K562 (cell line): ENCODE data around the gene RAD21L1. TPM values are rescaled to one million over a fixed set of nuclear protein-coding genes. Genes with fewer than 3 reads are reported as not detected.

Experiments used
- ATAC-seq: fragments of 200-7000 bp; cut with Tn5 transposase; 3 replicates; pipeline ENCODE4 v1.9.1; 2020; ENCODE audit warnings: moderate library complexity
- BruUV-seq: library from RNA; stranded (reverse); fragments of 400-500 nt; replicated peaks from 2 replicates; lab custom pipeline; 2021; lab: Mats Ljungman, UMichigan
- CTCF ChIA-PET: fragments of 300-600 bp; formaldehyde crosslinking; extraction: SDS; loops from one replicate; lab custom pipeline; 2021; ENCODE audit warnings: low intra/inter-chr PET ratio; lab: Yijun Ruan, JAX
- POLR2A ChIA-PET: fragments of 300-600, 350-650 bp; sonication (Branson Sonifier 250); formaldehyde crosslinking; extraction: SDS; loops from one replicate; lab custom pipeline; 2021; ENCODE audit warnings: antibody characterized with exemption, inconsistent platforms; lab: Yijun Ruan, JAX
- DNase-seq, 4 experiments: peaks; one replicate each; pipeline versions ENCODE4 v3.0.0 to v3.0.0-alpha.2; 2011 to 2018; ENCODE audit warnings: low spot score in 3 of 4, mixed read lengths in 3 of 4; ENCODE audit errors: extremely low read depth in 1 of 4
- FAIRE-seq: peaks from 2 replicates; lab custom pipeline; 2011; peaks lifted over from hg19 to GRCh38; lab: Jason Lieb, UNC
- H2AFZ ChIP-seq: 2 replicates; pipeline ENCODE4 v1.6.0; 2011; ENCODE audit warnings: low read depth, low read length, control low read depth, inconsistent platforms
- H3K27ac ChIP-seq: fragments of 200-600 bp; 3 replicates; pipeline ENCODE4 v1.8.0; 2011; ENCODE audit warnings: low read depth, mild to moderate bottlenecking, control low read depth, inconsistent platforms, low read length, moderate library complexity, mixed read lengths; ENCODE audit errors: extremely low read depth
- H3K27me3 ChIP-seq, 2 experiments: fragments of 300-600 bp in 1 of 2; 2 replicates in 1 of 2; 3 replicates in 1 of 2; pipeline versions ENCODE4 v1.6.0 to v1.8.0; 2011; ENCODE audit warnings: inconsistent platforms in 2 of 2, low read length in 2 of 2, mild to moderate bottlenecking in 1 of 2, mixed read lengths in 1 of 2, moderate library complexity in 1 of 2; ENCODE audit not compliant: control insufficient read depth in 2 of 2, insufficient read depth in 2 of 2
- H3K36me3 ChIP-seq: fragments of 300-600 bp; 3 replicates; pipeline ENCODE4 v1.8.0; 2011; ENCODE audit warnings: mild to moderate bottlenecking, low read length, inconsistent platforms; ENCODE audit not compliant: control insufficient read depth, insufficient read depth
- H3K4me1 ChIP-seq, 2 experiments: fragments of 200-600 bp in 1 of 2; replicated peaks in 1 of 2; 2 replicates in 1 of 2; 3 replicates in 1 of 2; pipeline versions ENCODE4 v1.5.1 to v1.8.0; 2011; ENCODE audit warnings: inconsistent platforms in 2 of 2, low read length in 2 of 2, mild to moderate bottlenecking in 1 of 2, mixed read lengths in 1 of 2, moderate library complexity in 1 of 2; ENCODE audit not compliant: control insufficient read depth in 2 of 2, insufficient read depth in 2 of 2
- H3K4me2 ChIP-seq: 2 replicates; pipeline ENCODE4 v1.6.1; 2011; ENCODE audit warnings: low read length, control low read depth, inconsistent platforms, mixed read lengths; ENCODE audit not compliant: insufficient read depth
- H3K4me3 ChIP-seq: fragments of 200-600 bp; sonication (generic), shearing (Covaris generic); 2 replicates; pipeline ENCODE4 v1.5.1; 2016; ENCODE audit warnings: control low read depth, inconsistent platforms
- H3K79me2 ChIP-seq: fragments of 200-600 bp; 3 replicates; pipeline ENCODE4 v1.8.0; 2011; ENCODE audit warnings: low read length, inconsistent platforms; ENCODE audit not compliant: control insufficient read depth, insufficient read depth
- H3K9ac ChIP-seq, 2 experiments: 2 replicates each; pipeline versions ENCODE4 v1.6.0 to v1.6.1; 2011; ENCODE audit warnings: low read depth in 2 of 2, low read length in 2 of 2, control low read depth in 1 of 2, inconsistent platforms in 1 of 2, mild to moderate bottlenecking in 1 of 2, mixed read lengths in 1 of 2; ENCODE audit not compliant: insufficient read depth in 1 of 2
- H3K9me1 ChIP-seq: one replicate; pipeline ENCODE4 v1.6.0; 2011; ENCODE audit warnings: inconsistent platforms, mild to moderate bottlenecking, low read length, moderate library complexity; ENCODE audit not compliant: control insufficient read depth, insufficient read depth
- H3K9me3 ChIP-seq: replicated peaks from 2 replicates; pipeline ENCODE4 v1.5.1; 2011; ENCODE audit warnings: low read depth, low read length, inconsistent platforms; ENCODE audit not compliant: control insufficient read depth, insufficient read depth
- H4K20me1 ChIP-seq: replicated peaks from 2 replicates; pipeline ENCODE4 v1.6.1; 2011; ENCODE audit warnings: low read length, inconsistent platforms, mixed read lengths; ENCODE audit not compliant: control insufficient read depth, insufficient read depth
- ARID2 ChIP-seq: fragments of 450-650 bp; IDR thresholded peaks from 2 replicates; pipeline ENCODE4 v1.6.1; 2017; ENCODE audit warnings: antibody characterized with exemption, mild to moderate bottlenecking
- CREBBP ChIP-seq: IDR thresholded peaks from one replicate; pipeline ENCODE4 v1.6.1; 2012; ENCODE audit warnings: low read depth, mild to moderate bottlenecking, control low read depth, inconsistent platforms, low read length
- DACH1 ChIP-seq: fragments of 450-650 bp; IDR thresholded peaks from 2 replicates; pipeline ENCODE4 v1.6.1; 2018; ENCODE audit not compliant: partially characterized antibody
- EGR1 ChIP-seq: fragments of 450-650 bp; conservative IDR thresholded peaks from 2 replicates; pipeline ENCODE4 v1.6.1; 2017; ENCODE audit warnings: mild to moderate bottlenecking
- FUS ChIP-seq: fragments of 200-400 bp; formaldehyde crosslinking; optimal IDR thresholded peaks from 2 replicates; pipeline ENCODE3; 2017; ENCODE audit warnings: low read depth, low read length
- GATAD2B ChIP-seq: fragments of 450-650 bp; IDR thresholded peaks from 2 replicates; pipeline ENCODE4 v1.6.1; 2017; ENCODE audit warnings: mild to moderate bottlenecking, borderline replicate concordance
- HDAC6 ChIP-seq: IDR thresholded peaks from 2 replicates; pipeline ENCODE4 v1.6.1; 2012; ENCODE audit warnings: low read depth, mild to moderate bottlenecking, control low read depth, inconsistent platforms, low read length, moderate library complexity
- HMGN3 ChIP-seq: IDR thresholded peaks from 2 replicates; pipeline ENCODE4 v1.6.1; 2011; ENCODE audit warnings: borderline replicate concordance, low read depth, mild to moderate bottlenecking, mixed read lengths, low read length; ENCODE audit not compliant: insufficient read length; ENCODE audit errors: extremely low read depth
- MEIS2 ChIP-seq: fragments of 450-650 bp; IDR thresholded peaks from 2 replicates; pipeline ENCODE4 v1.6.1; 2014; ENCODE audit warnings: mild to moderate bottlenecking; ENCODE audit not compliant: partially characterized antibody
- NFIC ChIP-seq: fragments of 450-650 bp; IDR thresholded peaks from 2 replicates; pipeline ENCODE4 v1.6.1; 2017; ENCODE audit warnings: mild to moderate bottlenecking, inconsistent platforms
- ZFP36 ChIP-seq: fragments of 150-350 bp; IDR thresholded peaks from 2 replicates; pipeline ENCODE4 v1.6.1; 2018; ENCODE audit warnings: low read length, low read depth; ENCODE audit not compliant: partially characterized antibody
- WGBS: fragments of 100-300 bp; shearing (Covaris generic); methylation state at CpG from one replicate; pipeline ENCODE4 v1.1.6; 2016; ENCODE audit warnings: low coverage, mixed read lengths; ENCODE audit not compliant: insufficient coverage; ENCODE audit errors: missing lambda C conversion rate; 5-methylcytosine and 5-hydroxymethylcytosine counted together
- in situ Hi-C: fragments of 300-500 bp; cut with MboI; formaldehyde crosslinking; loops from 4 replicates; pipeline ENCODE4 v1.15.0; 2018; ENCODE audit warnings: inconsistent platforms, mixed read lengths
- intact Hi-C: fragments of 100-400 bp; cut with micrococcal nuclease; formaldehyde crosslinking; loops from 2 replicates; pipeline ENCODE4 v1.14.2; 2022
- polyA plus RNA-seq, 8 experiments: library from polyadenylated mRNA; depleted of rRNA in 4 of 8; stranded (reverse) in 5 of 8; unstranded in 3 of 8; fragments of >200 nt; fragmentation: Nextera tagmentation in 2 of 8; fragmentation: Illumina TruSeq in 1 of 8; extraction: Ambion mirVana in 2 of 8; extraction: Trizol in 1 of 8; gene quantifications; 2 replicates each; pipeline versions ENCODE4 v1.2.1 to v1.2.3, GENCODE V29; 2011 to 2014; ENCODE audit warnings: inconsistent platforms in 1 of 8, missing spikeins in 1 of 8
- total RNA-seq, 7 experiments: library from RNA; depleted of rRNA in 6 of 7; stranded (reverse); fragments of >200 nt in 6 of 7; fragmentation: Illumina TruSeq in 2 of 7; extraction: Trizol in 2 of 7; gene quantifications; 2 replicates each; pipeline versions ENCODE4 v1.2.1 to v1.2.3, GENCODE V29; 2011 to 2021; ENCODE audit warnings: low replicate concordance in 1 of 7
- TF ChIP-seq, protein P1 (sequence below): fragments of 450-650 bp; IDR thresholded peaks from 2 replicates; pipeline ENCODE4 v1.6.1; 2018; ENCODE audit not compliant: partially characterized antibody
- TF ChIP-seq, protein P2 (sequence below), 2 experiments: IDR thresholded peaks; 2 replicates each; pipeline ENCODE4 v1.6.1; 2011; ENCODE audit warnings: borderline replicate concordance in 1 of 2, control low read depth in 1 of 2, low read depth in 1 of 2, low read length in 1 of 2, mild to moderate bottlenecking in 1 of 2, mixed read lengths in 1 of 2, moderate library complexity in 1 of 2; ENCODE audit not compliant: insufficient read depth in 1 of 2, insufficient read length in 1 of 2, poor library complexity in 1 of 2, severe bottlenecking in 1 of 2; ENCODE audit errors: extremely low read depth in 1 of 2

Gene RAD21L1
- total and polyA plus RNA-seq, 9 of the 15 experiments (the other 6 are each of a cell fraction or from before 2014, with no cell fraction given) = 0.17 to 1.7 (median 0.45) TPM; not detected in 1

DNA sequence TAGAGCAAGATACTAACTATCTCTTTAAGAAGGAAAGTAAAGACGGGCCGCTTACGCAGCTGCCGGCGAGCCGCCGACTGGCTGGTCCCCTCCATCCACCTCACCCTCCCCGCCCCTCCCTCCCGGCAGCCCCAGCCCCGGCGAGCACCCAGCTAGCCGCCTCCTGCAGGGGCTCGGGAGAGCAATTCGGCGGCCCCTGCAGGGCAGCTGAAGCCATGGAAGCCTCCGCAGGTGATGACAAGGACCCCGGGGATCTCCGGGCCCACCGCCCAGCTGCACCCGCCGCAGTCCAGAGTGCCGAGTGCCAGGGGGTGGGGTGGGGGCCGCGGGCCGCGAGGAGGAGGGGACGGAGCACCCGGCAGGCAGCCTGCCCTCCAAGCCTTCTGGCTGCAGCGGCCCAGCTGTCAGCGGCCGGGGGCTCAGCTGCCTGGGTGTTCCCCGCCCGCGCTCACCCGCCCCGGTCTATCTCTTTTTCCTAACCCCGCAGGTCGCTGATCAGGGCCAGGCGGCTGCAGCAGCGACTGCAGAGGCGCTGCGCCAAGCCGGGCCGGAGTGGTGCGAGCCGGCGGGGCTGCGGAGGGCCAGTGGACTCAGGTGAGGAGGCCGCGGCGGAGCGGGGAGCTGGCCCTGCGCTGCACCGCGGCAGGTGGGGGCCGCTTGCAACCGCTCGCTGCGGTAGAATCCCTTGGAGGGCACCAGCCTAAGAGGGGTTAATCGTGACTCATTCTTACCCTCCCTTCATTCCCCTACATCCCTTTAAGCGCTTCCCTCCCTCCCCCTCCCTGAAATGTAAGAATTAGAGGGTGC lies 40.5 kb downstream of the RAD21L1 start, which contains the start of gene SNPH:
Gene SNPH (plus strand): TSS at position 128 of the 807 bp plus-strand sequence. CDS start 29,946 bp downstream, outside the sequence.
- peak within 1 kb of the TSS; percentile 64 for H3K4me2 ChIP-seq
- TF ChIP-seq EGR1 (0 out of 2 replicates have a peak, but pooled peaks have one; percentile 10), HMGN3 (peak; percentile 63), ZFP36 (no peak), MEIS2 (no peak), HDAC6 (no peak), DACH1 (no peak), ARID2 (no peak), CREBBP (no peak), NFIC (no peak), FUS (no peak), GATAD2B (no peak)
- TF ChIP-seq, protein P1, sequence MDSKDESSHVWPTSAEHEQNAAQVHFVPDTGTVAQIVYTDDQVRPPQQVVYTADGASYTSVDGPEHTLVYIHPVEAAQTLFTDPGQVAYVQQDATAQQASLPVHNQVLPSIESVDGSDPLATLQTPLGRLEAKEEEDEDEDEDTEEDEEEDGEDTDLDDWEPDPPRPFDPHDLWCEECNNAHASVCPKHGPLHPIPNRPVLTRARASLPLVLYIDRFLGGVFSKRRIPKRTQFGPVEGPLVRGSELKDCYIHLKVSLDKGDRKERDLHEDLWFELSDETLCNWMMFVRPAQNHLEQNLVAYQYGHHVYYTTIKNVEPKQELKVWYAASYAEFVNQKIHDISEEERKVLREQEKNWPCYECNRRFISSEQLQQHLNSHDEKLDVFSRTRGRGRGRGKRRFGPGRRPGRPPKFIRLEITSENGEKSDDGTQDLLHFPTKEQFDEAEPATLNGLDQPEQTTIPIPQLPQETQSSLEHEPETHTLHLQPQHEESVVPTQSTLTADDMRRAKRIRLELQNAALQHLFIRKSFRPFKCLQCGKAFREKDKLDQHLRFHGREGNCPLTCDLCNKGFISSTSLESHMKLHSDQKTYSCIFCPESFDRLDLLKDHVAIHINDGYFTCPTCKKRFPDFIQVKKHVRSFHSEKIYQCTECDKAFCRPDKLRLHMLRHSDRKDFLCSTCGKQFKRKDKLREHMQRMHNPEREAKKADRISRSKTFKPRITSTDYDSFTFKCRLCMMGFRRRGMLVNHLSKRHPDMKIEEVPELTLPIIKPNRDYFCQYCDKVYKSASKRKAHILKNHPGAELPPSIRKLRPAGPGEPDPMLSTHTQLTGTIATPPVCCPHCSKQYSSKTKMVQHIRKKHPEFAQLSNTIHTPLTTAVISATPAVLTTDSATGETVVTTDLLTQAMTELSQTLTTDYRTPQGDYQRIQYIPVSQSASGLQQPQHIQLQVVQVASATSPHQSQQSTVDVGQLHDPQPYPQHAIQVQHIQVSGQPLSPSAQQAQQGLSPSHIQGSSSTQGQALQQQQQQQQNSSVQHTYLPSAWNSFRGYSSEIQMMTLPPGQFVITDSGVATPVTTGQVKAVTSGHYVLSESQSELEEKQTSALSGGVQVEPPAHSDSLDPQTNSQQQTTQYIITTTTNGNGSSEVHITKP = peak; percentile 43
- TF ChIP-seq, protein P2, sequence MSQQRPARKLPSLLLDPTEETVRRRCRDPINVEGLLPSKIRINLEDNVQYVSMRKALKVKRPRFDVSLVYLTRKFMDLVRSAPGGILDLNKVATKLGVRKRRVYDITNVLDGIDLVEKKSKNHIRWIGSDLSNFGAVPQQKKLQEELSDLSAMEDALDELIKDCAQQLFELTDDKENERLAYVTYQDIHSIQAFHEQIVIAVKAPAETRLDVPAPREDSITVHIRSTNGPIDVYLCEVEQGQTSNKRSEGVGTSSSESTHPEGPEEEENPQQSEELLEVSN (IDR thresholded peaks at IDR 0.05; ENCODE audit: borderline replicate concordance in 1 of 2, extremely low read depth in 1 of 2, insufficient read depth in 1 of 2, insufficient read length in 1 of 2, low read depth in 1 of 2, low read length in 1 of 2, poor library complexity in 1 of 2, severe bottlenecking in 1 of 2) = peak in 1 of 2 experiments; percentile 1

More for the DNA sequence above, 40.5 kb downstream of the RAD21L1 start, which contains the start of gene SNPH:
- peaks cover 12 to 46% of the 10 kb centered on the region in 2 experiments for H3K4me1 ChIP-seq
- H3K36me3 ChIP-seq = no peaks in the 10 kb centered on the region; the same call in 2 of the 3 replicates
- peak within 1 kb of the TSS; percentile 55 to 88 for H3K9ac ChIP-seq
- peaks cover 9% of the 10 kb centered on the region; the same call in 1 of the 2 replicates for H3K9me3 ChIP-seq
- no peaks in the 10 kb centered on the region for H3K27me3 ChIP-seq
- peak; percentile 88 for ATAC-seq
- ChIA-PET CTCF (interaction anchor here (0.6 kb wide), 1 partner anchor 156 kb away, joined by 3 read pairs; no protein-coding TSS in a partner anchor), POLR2A (interaction anchor here (0.6 to 2.5 kb wide), 2 partner anchors 13 to 358 kb away, joined by 3 to 8 read pairs; no protein-coding TSS in a partner anchor)
- H3K9me1 ChIP-seq = no peaks in the 10 kb centered on the region
- H2AFZ ChIP-seq = peak within 1 kb of the TSS; percentile 74
- WGBS = under 1% methylated on average over 25 of the region's 61 CpGs
- BruUV-seq = no TSS peak
- FAIRE-seq = no peak
- in situ Hi-C loops = no loop called here
- DNase-seq = peak; percentile 75 to 82 (median 80)
- H4K20me1 ChIP-seq = no peaks in the 10 kb centered on the region
- intact Hi-C loops = no loop called here
- H3K4me3 ChIP-seq = peak within 1 kb of the TSS; percentile 55
- peak within 1 kb of the TSS; percentile 77 for H3K27ac ChIP-seq
- H3K79me2 ChIP-seq = no peaks in the 10 kb centered on the region; the same call in 2 of the 3 replicates
